Dermis microvascular lymphatic vessel endothelial cell (primary cell): ENCODE data around the gene SLC35G6. TPM values are rescaled to one million over a fixed set of nuclear protein-coding genes. Genes with fewer than 3 reads are reported as not detected.
A peak's percentile ranks its signal among the peaks of the same experiment; 100 is the strongest.
"Not testable (repeated sequence)": the region's sequence is repeated elsewhere in the genome, so short reads cannot be mapped to it uniquely, and the experiment has no call there.

Experiments
- DNase-seq, 2 donors: peaks; one replicate each; pipeline versions ENCODE4 v3.0.0 to v3.0.0-alpha.2; 2010; ENCODE audit warnings: low read depth in 2 of 2
- total RNA-seq: library from RNA; depleted of rRNA; stranded (reverse); fragments of >200 nt; gene quantifications from 2 replicates; pipeline ENCODE4 v1.2.1, GENCODE V29; 2014

Gene SLC35G6
- total RNA-seq: not detected in 2 replicates

- DNase-seq: not testable (repeated sequence)
These were observed at the start of gene SLC35G6 for GRCh38 chr17:7481275-7481674. Gene SLC35G6, plus strand, starts transcription at chr17:7481446. Its CDS starts 71 bp downstream, at chr17:7481517.

- no peak for DNase-seq
These were observed 49.0 kb upstream of the SLC35G6 start for GRCh38 chr17:7432296-7432695.

GRCh38 chr17:7435676-7436555 lies 45.3 kb upstream of the SLC35G6 start:
- peak in 1 of 2 donors; percentile 39 for DNase-seq

- DNase-seq: peak; percentile 71 to 92
These were observed 44.5 kb upstream of the SLC35G6 start for GRCh38 chr17:7436556-7437368.

GRCh38 chr17:7437369-7437863 lies 43.8 kb upstream of the SLC35G6 start:
- DNase-seq: no peak

- peak in 1 of 2 donors; percentile 18 for DNase-seq
These were observed 43.2 kb upstream of the SLC35G6 start for GRCh38 chr17:7437950-7438614.

- no peak for DNase-seq
These were observed 42.4 kb upstream of the SLC35G6 start for GRCh38 chr17:7438656-7439460.

- DNase-seq: no peak
These were observed 41.7 kb upstream of the SLC35G6 start, which contains the start of gene FGF11 for GRCh38 chr17:7439462-7440112. Gene FGF11, plus strand, starts transcription at chr17:7439512. Its CDS starts 109 bp downstream, at chr17:7439621.

GRCh38 chr17:7440113-7440833 lies 41.0 kb upstream of the SLC35G6 start:
- peak in 1 of 2 donors; percentile 26 for DNase-seq

- peak in 1 of 2 donors; percentile 33 for DNase-seq
These were observed 40.4 kb upstream of the SLC35G6 start for GRCh38 chr17:7440834-7441195.

- no peak for DNase-seq
These were observed 40.0 kb upstream of the SLC35G6 start for GRCh38 chr17:7441266-7441665.

- DNase-seq: no peak
These were observed 39.1 kb upstream of the SLC35G6 start for GRCh38 chr17:7442142-7442541.

- peak in 1 of 2 donors; percentile 30 for DNase-seq
These were observed 37.5 kb upstream of the SLC35G6 start for GRCh38 chr17:7443499-7444485.

- DNase-seq: peak in 1 of 2 donors; percentile 47
These were observed 36.3 kb upstream of the SLC35G6 start, which contains the start of gene CHRNB1 for GRCh38 chr17:7444682-7445618. Gene CHRNB1, plus strand, starts transcription at chr17:7445061. Its CDS starts 67 bp downstream, at chr17:7445128.

- DNase-seq: no peak
These were observed 35.7 kb upstream of the SLC35G6 start for GRCh38 chr17:7445619-7445968.

GRCh38 chr17:7448461-7448860 lies 32.8 kb upstream of the SLC35G6 start:
- no peak for DNase-seq

GRCh38 chr17:7459961-7460545 lies 21.2 kb upstream of the SLC35G6 start:
- no peak for DNase-seq
